ENCODE data around the gene ATP6V0A4. TPM values are rescaled to one million over a fixed set of nuclear protein-coding genes. Genes with fewer than 3 reads are reported as not detected.
"Not testable (repeated sequence)": the region's sequence is repeated elsewhere in the genome, so short reads cannot be mapped to it uniquely, and the experiment has no call there.

The ATP6V0A4 gene
- total RNA-seq, 1 donor from 2014 or later, result 0.25 TPM

DNA sequence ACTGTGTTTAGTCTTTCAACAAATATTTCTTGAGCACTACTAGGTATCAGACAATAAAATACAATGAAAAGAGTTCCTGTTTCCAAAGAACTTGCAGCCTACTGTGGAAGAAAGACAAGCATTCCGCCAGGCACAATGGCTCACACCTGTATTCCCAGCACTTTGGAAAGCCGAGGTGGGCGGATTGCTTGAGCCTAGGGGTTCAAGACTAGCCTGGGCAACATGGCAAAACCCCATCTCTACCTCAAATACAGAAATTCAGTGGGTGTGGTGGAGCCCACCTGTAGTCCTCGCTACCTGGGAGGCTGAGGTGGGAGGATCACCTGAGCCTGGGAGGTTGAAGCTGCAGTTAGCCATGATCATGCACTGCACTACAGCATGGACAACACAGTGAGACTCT, 102.9 kb downstream of the ATP6V0A4 start:
- H3K27ac Mint-ChIP-seq (ENCODE audit: unreplicated experiment), result no peak overlapping the region
- Histone ChIP-seq H3K4me3 (ENCODE audit: insufficient read depth, low read depth, low read length) (no peak overlapping the region), H3K27me3 (ENCODE audit: insufficient read depth, low read length) (no peaks in the 10 kb centered on the region), H3K4me2 (ENCODE audit: low read length) (no peak overlapping the region), H3K4me1 (ENCODE audit: insufficient read depth, low read length) (no peaks in the 10 kb centered on the region), H3K36me3 (ENCODE audit: insufficient read depth, low read length) (no peaks in the 10 kb centered on the region), H3K9me3 (ENCODE audit: insufficient read depth, low read depth, low read length) (no peaks in the 10 kb centered on the region), H3K27ac (ENCODE audit: low read depth, low read length) (no peak overlapping the region), H2AFZ (ENCODE audit: low read depth, low read length) (no peak overlapping the region), H4K20me1 (ENCODE audit: insufficient read depth, low read length) (no peaks in the 10 kb centered on the region), H3K9ac (ENCODE audit: low read length) (no peak overlapping the region), H3K79me2 (ENCODE audit: insufficient read depth, low read length) (no peaks in the 10 kb centered on the region)
- no peak overlapping the region for H3K4me3 Mint-ChIP-seq (ENCODE audit: unreplicated experiment)
- TF ChIP-seq EZH2 (IDR thresholded peaks at IDR 0.05; ENCODE audit: insufficient read depth, low read length), result no peak
- TF ChIP-seq, protein P1, sequence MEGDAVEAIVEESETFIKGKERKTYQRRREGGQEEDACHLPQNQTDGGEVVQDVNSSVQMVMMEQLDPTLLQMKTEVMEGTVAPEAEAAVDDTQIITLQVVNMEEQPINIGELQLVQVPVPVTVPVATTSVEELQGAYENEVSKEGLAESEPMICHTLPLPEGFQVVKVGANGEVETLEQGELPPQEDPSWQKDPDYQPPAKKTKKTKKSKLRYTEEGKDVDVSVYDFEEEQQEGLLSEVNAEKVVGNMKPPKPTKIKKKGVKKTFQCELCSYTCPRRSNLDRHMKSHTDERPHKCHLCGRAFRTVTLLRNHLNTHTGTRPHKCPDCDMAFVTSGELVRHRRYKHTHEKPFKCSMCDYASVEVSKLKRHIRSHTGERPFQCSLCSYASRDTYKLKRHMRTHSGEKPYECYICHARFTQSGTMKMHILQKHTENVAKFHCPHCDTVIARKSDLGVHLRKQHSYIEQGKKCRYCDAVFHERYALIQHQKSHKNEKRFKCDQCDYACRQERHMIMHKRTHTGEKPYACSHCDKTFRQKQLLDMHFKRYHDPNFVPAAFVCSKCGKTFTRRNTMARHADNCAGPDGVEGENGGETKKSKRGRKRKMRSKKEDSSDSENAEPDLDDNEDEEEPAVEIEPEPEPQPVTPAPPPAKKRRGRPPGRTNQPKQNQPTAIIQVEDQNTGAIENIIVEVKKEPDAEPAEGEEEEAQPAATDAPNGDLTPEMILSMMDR (IDR thresholded peaks at IDR 0.05; ENCODE audit: insufficient read depth, low read depth, low read length), result no peak
- H3K27me3 Mint-ChIP-seq (ENCODE audit: low read depth, unreplicated experiment), result no peaks in the 10 kb centered on the region
- FAIRE-seq (no peak), DNase-seq (ENCODE audit: low read depth) (no peak)
- H3K9me3 Mint-ChIP-seq (ENCODE audit: unreplicated experiment), result no peaks in the 10 kb centered on the region
- H3K4me1 Mint-ChIP-seq (ENCODE audit: low read depth, unreplicated experiment), result no peaks in the 10 kb centered on the region
- H3K36me3 Mint-ChIP-seq (ENCODE audit: low read depth, unreplicated experiment), result no peaks in the 10 kb centered on the region

DNA sequence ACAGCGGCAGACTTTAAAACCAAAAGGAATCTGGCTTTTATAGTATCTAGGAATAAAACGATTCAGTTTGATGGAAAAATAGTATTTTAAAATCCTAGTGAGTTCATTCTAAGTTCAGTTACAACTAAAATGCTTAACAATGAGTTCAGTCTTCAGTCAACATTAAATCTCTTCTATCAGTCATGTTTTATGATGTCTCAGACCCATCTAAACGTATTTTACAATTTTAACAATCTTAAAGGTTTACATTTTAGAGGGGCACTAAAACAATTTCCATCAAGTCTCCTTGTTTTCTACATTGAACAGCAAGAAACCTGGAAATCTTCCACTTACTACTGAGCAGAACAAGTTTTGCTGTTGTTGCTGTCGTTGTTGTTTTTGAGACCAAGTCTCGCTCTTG, 106.8 kb downstream of the ATP6V0A4 start:
- FAIRE-seq (no peak), DNase-seq (ENCODE audit: low read depth) (no peak)
- Mint-ChIP-seq H3K27me3 (ENCODE audit: low read depth, unreplicated experiment) (no peaks in the 10 kb centered on the region), H3K4me3 (ENCODE audit: unreplicated experiment) (no peak overlapping the region), H3K27ac (ENCODE audit: unreplicated experiment) (no peak overlapping the region), H3K36me3 (ENCODE audit: low read depth, unreplicated experiment) (no peaks in the 10 kb centered on the region), H3K4me1 (ENCODE audit: low read depth, unreplicated experiment) (no peaks in the 10 kb centered on the region), H3K9me3 (ENCODE audit: unreplicated experiment) (peaks cover 3% of the 10 kb centered on the region)
- Histone ChIP-seq H3K4me2 (ENCODE audit: low read length) (no peak overlapping the region), H3K4me1 (ENCODE audit: insufficient read depth, low read length) (no peaks in the 10 kb centered on the region), H4K20me1 (ENCODE audit: insufficient read depth, low read length) (no peaks in the 10 kb centered on the region), H3K36me3 (ENCODE audit: insufficient read depth, low read length) (no peaks in the 10 kb centered on the region), H3K9ac (ENCODE audit: low read length) (no peak overlapping the region), H3K79me2 (ENCODE audit: insufficient read depth, low read length) (no peaks in the 10 kb centered on the region), H3K27ac (ENCODE audit: low read depth, low read length) (no peak overlapping the region), H3K4me3 (ENCODE audit: insufficient read depth, low read depth, low read length) (no peak overlapping the region), H2AFZ (ENCODE audit: low read depth, low read length) (no peak overlapping the region), H3K9me3 (ENCODE audit: insufficient read depth, low read depth, low read length) (no peaks in the 10 kb centered on the region), H3K27me3 (ENCODE audit: insufficient read depth, low read length) (no peaks in the 10 kb centered on the region)
- TF ChIP-seq, protein P1 (IDR thresholded peaks at IDR 0.05; ENCODE audit: insufficient read depth, low read depth, low read length), result no peak
- no peak for TF ChIP-seq EZH2 (IDR thresholded peaks at IDR 0.05; ENCODE audit: insufficient read depth, low read length)

DNA sequence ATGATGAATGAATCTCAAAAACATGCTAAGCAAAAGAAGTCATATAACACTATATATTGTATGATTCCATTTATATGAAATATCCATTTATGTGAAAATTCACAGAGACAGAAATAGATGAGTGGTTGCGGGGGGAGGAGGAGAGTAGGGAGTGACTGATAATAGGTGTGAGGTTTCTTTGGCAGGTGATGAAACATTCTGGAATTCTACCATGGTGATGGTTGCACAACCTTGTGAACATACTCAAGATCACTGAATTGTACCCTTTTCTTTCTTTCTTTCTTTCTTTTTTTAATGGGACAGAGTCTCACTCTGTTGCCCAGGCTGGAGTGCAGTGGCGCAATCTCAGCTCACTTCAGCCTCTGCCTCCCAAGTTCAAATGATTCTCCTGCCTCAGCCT, 107.5 kb downstream of the ATP6V0A4 start:
- H3K27me3 ChIP-seq (ENCODE audit: insufficient read depth, low read length), result no peaks in the 10 kb centered on the region

DNA sequence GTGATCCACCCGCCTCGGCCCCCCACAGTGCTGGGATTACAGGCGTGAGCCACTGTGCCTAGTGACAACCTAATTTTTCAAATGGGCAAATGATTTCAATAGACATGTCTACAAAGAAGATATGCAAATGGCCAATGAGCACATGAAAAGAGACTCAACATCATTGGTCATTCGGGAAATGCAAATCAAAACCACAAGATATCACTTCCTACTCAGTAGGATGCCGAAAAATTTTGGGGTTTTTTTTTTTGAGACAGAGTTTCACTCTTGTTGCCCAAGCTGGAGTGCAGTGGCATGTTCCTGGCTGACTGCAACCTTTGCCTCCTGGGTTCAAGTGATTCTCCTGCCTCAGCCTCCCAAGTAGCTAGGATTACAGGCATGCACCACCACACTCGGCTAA, 110.0 kb downstream of the ATP6V0A4 start:
- H3K4me1 Mint-ChIP-seq (ENCODE audit: low read depth, unreplicated experiment), result not testable (repeated sequence)

More for the DNA sequence above, 107.5 kb downstream of the ATP6V0A4 start:
- Histone ChIP-seq H3K4me2 (ENCODE audit: low read length) (no peak overlapping the region), H2AFZ (ENCODE audit: low read depth, low read length) (no peak overlapping the region), H3K36me3 (ENCODE audit: insufficient read depth, low read length) (no peaks in the 10 kb centered on the region), H3K9ac (ENCODE audit: low read length) (no peak overlapping the region), H3K79me2 (ENCODE audit: insufficient read depth, low read length) (no peaks in the 10 kb centered on the region), H4K20me1 (ENCODE audit: insufficient read depth, low read length) (no peaks in the 10 kb centered on the region), H3K4me3 (ENCODE audit: insufficient read depth, low read depth, low read length) (no peak overlapping the region), H3K27ac (ENCODE audit: low read depth, low read length) (no peak overlapping the region), H3K9me3 (ENCODE audit: insufficient read depth, low read depth, low read length) (no peaks in the 10 kb centered on the region), H3K4me1 (ENCODE audit: insufficient read depth, low read length) (no peaks in the 10 kb centered on the region)
- Mint-ChIP-seq H3K27me3 (ENCODE audit: low read depth, unreplicated experiment) (no peaks in the 10 kb centered on the region), H3K27ac (ENCODE audit: unreplicated experiment) (no peak overlapping the region), H3K9me3 (ENCODE audit: unreplicated experiment) (peaks cover 3% of the 10 kb centered on the region), H3K4me1 (ENCODE audit: low read depth, unreplicated experiment) (no peaks in the 10 kb centered on the region), H3K36me3 (ENCODE audit: low read depth, unreplicated experiment) (no peaks in the 10 kb centered on the region), H3K4me3 (ENCODE audit: unreplicated experiment) (no peak overlapping the region)
- no peak for DNase-seq (ENCODE audit: low read depth)
- FAIRE-seq, result no peak
- TF ChIP-seq EZH2 (IDR thresholded peaks at IDR 0.05; ENCODE audit: insufficient read depth, low read length), result no peak

More for the DNA sequence above, 110.0 kb downstream of the ATP6V0A4 start:
- not testable (repeated sequence) for H4K20me1 ChIP-seq (ENCODE audit: insufficient read depth, low read length); H3K36me3 ChIP-seq (ENCODE audit: insufficient read depth, low read length); DNase-seq (ENCODE audit: low read depth); H3K4me1 ChIP-seq (ENCODE audit: insufficient read depth, low read length); H3K4me2 ChIP-seq (ENCODE audit: low read length); H3K27me3 ChIP-seq (ENCODE audit: insufficient read depth, low read length); H3K27me3 Mint-ChIP-seq (ENCODE audit: low read depth, unreplicated experiment); H3K9ac ChIP-seq (ENCODE audit: low read length); H2AFZ ChIP-seq (ENCODE audit: low read depth, low read length); FAIRE-seq; H3K4me3 ChIP-seq (ENCODE audit: insufficient read depth, low read depth, low read length); H3K9me3 ChIP-seq (ENCODE audit: insufficient read depth, low read depth, low read length); H3K27ac ChIP-seq (ENCODE audit: low read depth, low read length); H3K9me3 Mint-ChIP-seq (ENCODE audit: unreplicated experiment); H3K36me3 Mint-ChIP-seq (ENCODE audit: low read depth, unreplicated experiment); H3K79me2 ChIP-seq (ENCODE audit: insufficient read depth, low read length); H3K4me3 Mint-ChIP-seq (ENCODE audit: unreplicated experiment); H3K27ac Mint-ChIP-seq (ENCODE audit: unreplicated experiment)

All from astrocyte (in vitro differentiated cells and primary cell).